SK-N-SH (cell line): ENCODE data around the gene GATAD2B.

Source experiments
- EP300 ChIP-seq, 2 experiments: IDR thresholded peaks; 2 replicates each; pipeline versions ENCODE4 v1.4.0 to v1.6.1; 2012; ENCODE audit warnings: borderline replicate concordance in 1 of 2, low read depth in 1 of 2, low read length in 1 of 2
- EZH2phosphoT487 ChIP-seq: fragments of 200-600 bp; sonication (generic); IDR thresholded peaks from 2 replicates; pipeline ENCODE4 v1.6.1; 2017; ENCODE audit warnings: low read depth, mixed run types, mild to moderate bottlenecking, antibody characterized with exemption, moderate library complexity, borderline replicate concordance
- GABPA ChIP-seq: IDR thresholded peaks from 2 replicates; pipeline ENCODE4 v1.4.0; 2012; ENCODE audit warnings: low read depth, mild to moderate bottlenecking
- MAX ChIP-seq: IDR thresholded peaks from 2 replicates; pipeline ENCODE4 v1.4.0; 2012; ENCODE audit warnings: low read depth
- NFIC ChIP-seq: IDR thresholded peaks from 2 replicates; pipeline ENCODE4 v1.4.0; 2012; ENCODE audit warnings: borderline replicate concordance
- NRF1 ChIP-seq: IDR thresholded peaks from 2 replicates; pipeline ENCODE4 v1.6.1; 2012; ENCODE audit warnings: low read depth, mild to moderate bottlenecking, low read length
- RAD21 ChIP-seq: IDR thresholded peaks from 2 replicates; pipeline ENCODE4 v1.6.1; 2012; ENCODE audit warnings: mild to moderate bottlenecking, low read length
- TAF1 ChIP-seq: IDR thresholded peaks from 2 replicates; pipeline ENCODE4 v1.6.1; 2012; ENCODE audit warnings: low read depth, mild to moderate bottlenecking, low read length, moderate library complexity, borderline replicate concordance
- TCF12 ChIP-seq: IDR thresholded peaks from 2 replicates; pipeline ENCODE4 v1.4.0; 2012
- TF ChIP-seq, protein P1 (sequence below): fragments of 200-600 bp; sonication (generic); IDR thresholded peaks from 2 replicates; pipeline ENCODE4 v1.6.1; 2017; ENCODE audit warnings: antibody characterized with exemption, mild to moderate bottlenecking, moderate library complexity
- TF ChIP-seq, protein P2 (sequence below): IDR thresholded peaks from 2 replicates; pipeline ENCODE4; 2012

GRCh38 chr1:153919876-153920852, 2.6 kb downstream of the GATAD2B start:
- TF ChIP-seq, protein P1, sequence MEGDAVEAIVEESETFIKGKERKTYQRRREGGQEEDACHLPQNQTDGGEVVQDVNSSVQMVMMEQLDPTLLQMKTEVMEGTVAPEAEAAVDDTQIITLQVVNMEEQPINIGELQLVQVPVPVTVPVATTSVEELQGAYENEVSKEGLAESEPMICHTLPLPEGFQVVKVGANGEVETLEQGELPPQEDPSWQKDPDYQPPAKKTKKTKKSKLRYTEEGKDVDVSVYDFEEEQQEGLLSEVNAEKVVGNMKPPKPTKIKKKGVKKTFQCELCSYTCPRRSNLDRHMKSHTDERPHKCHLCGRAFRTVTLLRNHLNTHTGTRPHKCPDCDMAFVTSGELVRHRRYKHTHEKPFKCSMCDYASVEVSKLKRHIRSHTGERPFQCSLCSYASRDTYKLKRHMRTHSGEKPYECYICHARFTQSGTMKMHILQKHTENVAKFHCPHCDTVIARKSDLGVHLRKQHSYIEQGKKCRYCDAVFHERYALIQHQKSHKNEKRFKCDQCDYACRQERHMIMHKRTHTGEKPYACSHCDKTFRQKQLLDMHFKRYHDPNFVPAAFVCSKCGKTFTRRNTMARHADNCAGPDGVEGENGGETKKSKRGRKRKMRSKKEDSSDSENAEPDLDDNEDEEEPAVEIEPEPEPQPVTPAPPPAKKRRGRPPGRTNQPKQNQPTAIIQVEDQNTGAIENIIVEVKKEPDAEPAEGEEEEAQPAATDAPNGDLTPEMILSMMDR = peak; percentile 42
- TF ChIP-seq MAX (no peak), EP300 (IDR thresholded peaks at IDR 0.05; ENCODE audit: borderline replicate concordance in 1 of 2, low read depth in 1 of 2, low read length in 1 of 2) (no peak), NRF1 (no peak), TCF12 (no peak), NFIC (no peak), GABPA (no peak), RAD21 (peak; percentile 52), EZH2phosphoT487 (no peak), TAF1 (no peak)
- TF ChIP-seq, protein P2, sequence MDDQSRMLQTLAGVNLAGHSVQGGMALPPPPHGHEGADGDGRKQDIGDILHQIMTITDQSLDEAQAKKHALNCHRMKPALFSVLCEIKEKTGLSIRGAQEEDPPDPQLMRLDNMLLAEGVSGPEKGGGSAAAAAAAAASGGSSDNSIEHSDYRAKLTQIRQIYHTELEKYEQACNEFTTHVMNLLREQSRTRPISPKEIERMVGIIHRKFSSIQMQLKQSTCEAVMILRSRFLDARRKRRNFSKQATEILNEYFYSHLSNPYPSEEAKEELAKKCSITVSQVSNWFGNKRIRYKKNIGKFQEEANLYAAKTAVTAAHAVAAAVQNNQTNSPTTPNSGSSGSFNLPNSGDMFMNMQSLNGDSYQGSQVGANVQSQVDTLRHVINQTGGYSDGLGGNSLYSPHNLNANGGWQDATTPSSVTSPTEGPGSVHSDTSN = peak; percentile 49; the same call in 1 of the 2 replicates
